ENCODE data around the gene KCNIP2.

Gene KCNIP2

GRCh38 chr10:101832325-101832771 lies 11.3 kb downstream of the KCNIP2 start:
- no peak for TF ChIP-seq ZBTB7A (IDR thresholded peaks at IDR 0.05; ENCODE audit: low read depth)
- TF ChIP-seq REST (IDR thresholded peaks at IDR 0.05; ENCODE audit: low read depth), result no peak
- no peak for TF ChIP-seq TCF12 (IDR thresholded peaks at IDR 0.05; ENCODE audit: low read depth)
- no peak for TF ChIP-seq USF1 (IDR thresholded peaks at IDR 0.05)
- no peak for TF ChIP-seq EGR1 (IDR thresholded peaks at IDR 0.05)
- no peak for TF ChIP-seq FOXM1 (IDR thresholded peaks at IDR 0.05; ENCODE audit: borderline replicate concordance, low read depth)
- no peak for TF ChIP-seq TAF1 (IDR thresholded peaks at IDR 0.05; ENCODE audit: low read depth)
- TF ChIP-seq NFIC (IDR thresholded peaks at IDR 0.05), result no peak
- TF ChIP-seq EP300 (IDR thresholded peaks at IDR 0.05; ENCODE audit: borderline replicate concordance), result no peak
- TF ChIP-seq RAD21 (IDR thresholded peaks at IDR 0.05; ENCODE audit: low read depth), result no peak
- no peak for TF ChIP-seq YY1 (IDR thresholded peaks at IDR 0.05; ENCODE audit: low read depth)
- TF ChIP-seq CEBPB (IDR thresholded peaks at IDR 0.05), result no peak
- TF ChIP-seq TEAD4 (IDR thresholded peaks at IDR 0.05), result no peak
- TF ChIP-seq MAX (IDR thresholded peaks at IDR 0.05), result no peak
- no peak for TF ChIP-seq CREB1 (IDR thresholded peaks at IDR 0.05; ENCODE audit: low read depth)

GRCh38 chr10:101831169-101831811 lies 12.3 kb downstream of the KCNIP2 start:
- TF ChIP-seq CEBPB (IDR thresholded peaks at IDR 0.05), result no peak
- TF ChIP-seq NFIC (IDR thresholded peaks at IDR 0.05), result no peak
- TF ChIP-seq RAD21 (IDR thresholded peaks at IDR 0.05; ENCODE audit: low read depth), result no peak
- no peak for TF ChIP-seq TCF12 (IDR thresholded peaks at IDR 0.05; ENCODE audit: low read depth)
- TF ChIP-seq ZBTB7A (IDR thresholded peaks at IDR 0.05; ENCODE audit: low read depth), result no peak
- TF ChIP-seq USF1 (IDR thresholded peaks at IDR 0.05), result no peak
- no peak for TF ChIP-seq EGR1 (IDR thresholded peaks at IDR 0.05)
- no peak for TF ChIP-seq TAF1 (IDR thresholded peaks at IDR 0.05; ENCODE audit: low read depth)
- TF ChIP-seq FOXM1 (IDR thresholded peaks at IDR 0.05; ENCODE audit: borderline replicate concordance, low read depth), result no peak
- TF ChIP-seq CREB1 (IDR thresholded peaks at IDR 0.05; ENCODE audit: low read depth), result no peak
- no peak for TF ChIP-seq YY1 (IDR thresholded peaks at IDR 0.05; ENCODE audit: low read depth)

- TF ChIP-seq CREB1 (IDR thresholded peaks at IDR 0.05; ENCODE audit: low read depth) (peak; percentile 49; the same call in 1 of the 2 replicates), USF1 (IDR thresholded peaks at IDR 0.05) (peak; percentile 52), REST (IDR thresholded peaks at IDR 0.05; ENCODE audit: low read depth) (peak; percentile 24; the same call in 1 of the 2 replicates), TEAD4 (IDR thresholded peaks at IDR 0.05) (peak; percentile 66), EGR1 (IDR thresholded peaks at IDR 0.05) (peak; percentile 90), EP300 (IDR thresholded peaks at IDR 0.05; ENCODE audit: borderline replicate concordance) (no peak; the same call in 1 of the 2 replicates), NFIC (IDR thresholded peaks at IDR 0.05) (no peak), CEBPB (IDR thresholded peaks at IDR 0.05) (no peak), MAX (IDR thresholded peaks at IDR 0.05) (peak; percentile 96), TCF12 (IDR thresholded peaks at IDR 0.05; ENCODE audit: low read depth) (peak; percentile 68; the same call in 1 of the 2 replicates), ZBTB7A (IDR thresholded peaks at IDR 0.05; ENCODE audit: low read depth) (peak; percentile 93)
Observed at GRCh38 chr10:101830322-101831168, 13.1 kb downstream of the KCNIP2 start.

GRCh38 chr10:101829561-101830315 lies 13.9 kb downstream of the KCNIP2 start:
- 0 out of 2 replicates have a peak, but pooled peaks have one; percentile 26 for TF ChIP-seq YY1 (IDR thresholded peaks at IDR 0.05; ENCODE audit: low read depth)
- no peak for TF ChIP-seq CEBPB (IDR thresholded peaks at IDR 0.05)
- TF ChIP-seq TCF12 (IDR thresholded peaks at IDR 0.05; ENCODE audit: low read depth), result no peak; the same call in 1 of the 2 replicates
- no peak for TF ChIP-seq CREB1 (IDR thresholded peaks at IDR 0.05; ENCODE audit: low read depth)
- 0 out of 2 replicates have a peak, but pooled peaks have one; percentile 18 for TF ChIP-seq USF1 (IDR thresholded peaks at IDR 0.05)
- no peak for TF ChIP-seq RAD21 (IDR thresholded peaks at IDR 0.05; ENCODE audit: low read depth)
- no peak for TF ChIP-seq EP300 (IDR thresholded peaks at IDR 0.05; ENCODE audit: borderline replicate concordance)
- TF ChIP-seq REST (IDR thresholded peaks at IDR 0.05; ENCODE audit: low read depth), result no peak
- peak; percentile 82 for TF ChIP-seq EGR1 (IDR thresholded peaks at IDR 0.05)
